Measurements from ENCODE around the gene ZKSCAN1.
A peak's percentile ranks its signal among the peaks of the same experiment; 100 is the strongest.

ZKSCAN1 gene

DNA sequence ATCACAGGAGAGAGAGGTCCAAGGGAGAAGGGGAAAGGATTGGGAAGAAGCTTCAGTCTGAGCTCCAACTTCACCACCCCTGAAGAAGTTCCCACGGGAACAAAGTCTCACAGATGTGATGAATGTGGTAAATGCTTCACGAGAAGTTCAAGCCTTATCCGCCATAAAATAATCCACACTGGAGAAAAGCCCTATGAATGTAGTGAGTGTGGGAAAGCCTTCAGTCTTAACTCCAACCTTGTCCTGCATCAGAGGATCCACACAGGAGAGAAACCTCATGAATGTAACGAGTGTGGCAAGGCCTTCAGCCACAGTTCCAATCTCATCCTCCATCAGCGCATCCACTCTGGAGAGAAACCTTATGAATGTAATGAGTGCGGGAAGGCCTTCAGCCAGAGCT is 18.1 kb downstream of the ZKSCAN1 start:
- peak overlapping the region in 1 of 5 donors; percentile 95 for H3K9ac ChIP-seq (ENCODE audit: low read length in 5 of 5)
- H3K27me3 ChIP-seq (ENCODE audit: control insufficient read depth in 5 of 5, insufficient read depth in 4 of 5, low read length in 5 of 5), result peaks cover 0 to 5% (median 0%) of the 10 kb centered on the region in 5 donors
- H3K4me1 ChIP-seq (ENCODE audit: control insufficient read depth in 5 of 5, insufficient read depth in 5 of 5, low read length in 5 of 5), result peaks cover 10 to 31% (median 19%) of the 10 kb centered on the region in 5 donors
- H3K4me3 ChIP-seq (ENCODE audit: low read depth in 1 of 5, low read length in 5 of 5), result no peak overlapping the region
- no peak overlapping the region for H3K27ac ChIP-seq (ENCODE audit: low read depth, low read length)
- peaks cover 29 to 68% (median 58%) of the 10 kb centered on the region in 5 donors for H3K36me3 ChIP-seq (ENCODE audit: control insufficient read depth in 5 of 5, insufficient read depth in 5 of 5, low read length in 5 of 5)
- H3K9me3 ChIP-seq (ENCODE audit: control insufficient read depth in 5 of 5, low read length in 5 of 5), result peaks cover 0 to 2% (median 0%) of the 10 kb centered on the region in 5 donors

DNA sequence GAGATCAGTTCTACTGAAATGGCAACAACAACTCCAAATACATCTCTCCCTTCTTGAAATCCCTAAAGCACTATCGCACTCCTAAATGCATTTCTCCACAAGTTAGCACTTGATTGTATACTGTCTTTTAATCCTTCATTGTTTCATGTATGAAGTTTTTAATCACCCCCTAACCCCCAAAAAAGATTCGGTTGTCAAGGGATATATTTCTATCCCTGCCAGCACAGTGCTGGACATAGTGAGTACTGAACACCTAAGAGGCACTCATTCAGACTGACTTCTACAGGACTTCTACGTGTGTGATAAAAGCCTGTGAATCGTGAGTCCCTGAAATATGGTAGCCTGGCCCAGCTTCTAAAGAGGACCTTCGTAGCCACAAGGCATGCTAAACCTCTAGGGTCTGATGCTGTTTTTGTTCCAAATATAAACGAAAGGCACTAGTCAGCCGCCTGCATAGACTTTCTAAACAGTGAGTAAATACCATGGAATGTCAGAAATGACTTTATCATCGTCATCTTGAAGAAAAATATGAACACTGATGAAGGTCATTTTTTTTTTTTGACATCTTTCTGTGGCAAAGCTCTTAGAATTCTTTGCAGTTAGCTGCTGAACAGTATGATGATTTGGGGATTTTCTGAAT is 19.6 kb downstream of the ZKSCAN1 start:
- Histone ChIP-seq H3K9me3 (ENCODE audit: control insufficient read depth in 5 of 5, low read length in 5 of 5) (peaks cover 0 to 2% (median 0%) of the 10 kb centered on the region in 5 donors), H3K27me3 (ENCODE audit: control insufficient read depth in 5 of 5, insufficient read depth in 4 of 5, low read length in 5 of 5) (peaks cover 0 to 5% (median 0%) of the 10 kb centered on the region in 5 donors), H3K4me1 (ENCODE audit: control insufficient read depth in 5 of 5, insufficient read depth in 5 of 5, low read length in 5 of 5) (peaks cover 10 to 32% (median 25%) of the 10 kb centered on the region in 5 donors), H3K9ac (ENCODE audit: low read length in 5 of 5) (no peak overlapping the region), H3K27ac (ENCODE audit: low read depth, low read length) (peak overlapping the region; percentile 42), H3K4me3 (ENCODE audit: low read depth in 1 of 5, low read length in 5 of 5) (no peak overlapping the region), H3K36me3 (ENCODE audit: control insufficient read depth in 5 of 5, insufficient read depth in 5 of 5, low read length in 5 of 5) (peaks cover 29 to 56% (median 51%) of the 10 kb centered on the region in 5 donors)

DNA sequence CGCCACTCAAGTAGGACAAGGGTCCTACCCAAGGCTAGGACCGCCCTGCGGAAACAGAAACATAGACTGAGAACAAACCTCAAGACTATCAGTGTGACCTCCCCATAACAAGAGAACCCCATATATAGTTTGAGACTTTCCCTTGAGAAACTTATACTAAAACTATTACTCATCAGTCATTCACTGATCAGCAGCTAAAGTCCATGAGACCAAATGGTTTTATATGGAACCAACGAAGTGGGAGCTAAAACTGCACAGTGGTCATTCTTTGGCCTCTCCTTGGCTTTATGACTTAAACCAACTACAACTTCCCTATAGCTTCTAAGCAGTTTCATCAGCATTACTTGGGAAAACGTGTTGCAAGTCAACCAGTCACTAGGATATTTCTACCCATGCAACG is 20.5 kb downstream of the ZKSCAN1 start:
- Histone ChIP-seq H3K4me3 (ENCODE audit: low read depth in 1 of 5, low read length in 5 of 5) (no peak overlapping the region), H3K4me1 (ENCODE audit: control insufficient read depth in 5 of 5, insufficient read depth in 5 of 5, low read length in 5 of 5) (peaks cover 10 to 32% (median 25%) of the 10 kb centered on the region in 5 donors), H3K9ac (ENCODE audit: low read length in 5 of 5) (no peak overlapping the region), H3K27me3 (ENCODE audit: control insufficient read depth in 5 of 5, insufficient read depth in 4 of 5, low read length in 5 of 5) (peaks cover 0 to 5% (median 0%) of the 10 kb centered on the region in 5 donors), H3K27ac (ENCODE audit: low read depth, low read length) (peak overlapping the region; percentile 39), H3K36me3 (ENCODE audit: control insufficient read depth in 5 of 5, insufficient read depth in 5 of 5, low read length in 5 of 5) (peaks cover 23 to 47% (median 42%) of the 10 kb centered on the region in 5 donors), H3K9me3 (ENCODE audit: control insufficient read depth in 5 of 5, low read length in 5 of 5) (peaks cover 0 to 2% (median 0%) of the 10 kb centered on the region in 5 donors)

DNA sequence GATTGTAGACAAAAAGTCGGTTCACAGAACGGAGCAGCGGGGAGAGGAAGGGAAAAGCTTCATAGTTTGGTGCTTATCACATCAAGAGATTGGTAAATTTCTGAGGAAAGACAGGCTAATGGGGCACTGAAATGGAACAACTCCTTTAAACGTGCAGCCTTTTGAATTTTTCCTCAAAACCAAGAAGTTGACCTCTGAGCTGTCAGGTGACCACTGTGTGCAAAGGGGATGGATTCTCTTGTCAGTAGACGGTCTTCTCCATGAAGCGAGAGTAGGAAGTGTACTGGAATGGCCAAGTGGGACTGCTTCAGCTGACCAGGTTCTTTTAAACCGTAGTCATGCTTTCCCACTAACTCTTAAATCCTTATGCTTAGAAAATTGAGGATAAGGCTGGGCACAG is 22.9 kb downstream of the ZKSCAN1 start:
- H3K9me3 ChIP-seq (ENCODE audit: control insufficient read depth in 5 of 5, low read length in 5 of 5), result peaks cover 0 to 2% (median 0%) of the 10 kb centered on the region in 5 donors
- no peak overlapping the region for H3K4me3 ChIP-seq (ENCODE audit: low read depth in 1 of 5, low read length in 5 of 5)
- peaks cover 0 to 5% (median 0%) of the 10 kb centered on the region in 5 donors for H3K27me3 ChIP-seq (ENCODE audit: control insufficient read depth in 5 of 5, insufficient read depth in 4 of 5, low read length in 5 of 5)
- no peak overlapping the region for H3K27ac ChIP-seq (ENCODE audit: low read depth, low read length)
- H3K36me3 ChIP-seq (ENCODE audit: control insufficient read depth in 5 of 5, insufficient read depth in 5 of 5, low read length in 5 of 5), result peaks cover 13 to 27% (median 24%) of the 10 kb centered on the region in 5 donors
- no peak overlapping the region for H3K9ac ChIP-seq (ENCODE audit: low read length in 5 of 5)
- H3K4me1 ChIP-seq (ENCODE audit: control insufficient read depth in 5 of 5, insufficient read depth in 5 of 5, low read length in 5 of 5), result peaks cover 10 to 32% (median 25%) of the 10 kb centered on the region in 5 donors

DNA sequence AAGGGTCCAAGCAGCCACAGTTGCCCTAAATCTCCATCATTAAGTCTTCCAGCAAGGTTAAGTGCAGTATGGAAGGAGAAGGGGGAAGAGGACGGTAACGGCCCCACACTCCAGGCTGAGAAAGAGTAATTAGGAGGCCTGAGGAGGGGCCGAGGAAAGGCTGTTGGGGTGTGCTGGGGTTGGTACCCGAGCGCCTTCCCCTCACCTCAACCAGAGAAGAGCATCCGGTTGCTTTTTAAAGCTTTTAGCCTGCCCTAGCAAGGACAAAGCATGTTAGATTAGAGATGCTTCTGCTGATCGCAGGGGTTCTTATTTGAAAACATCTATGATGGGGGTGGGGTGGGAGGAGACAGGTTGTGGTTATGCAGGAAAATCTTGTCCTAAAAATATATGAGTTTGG is 25.2 kb downstream of the ZKSCAN1 start:
- H3K9ac ChIP-seq (ENCODE audit: low read length in 5 of 5), result no peak overlapping the region
- no peak overlapping the region for H3K4me3 ChIP-seq (ENCODE audit: low read depth in 1 of 5, low read length in 5 of 5)
- H3K4me1 ChIP-seq (ENCODE audit: control insufficient read depth in 5 of 5, insufficient read depth in 5 of 5, low read length in 5 of 5), result peaks cover 5 to 20% (median 15%) of the 10 kb centered on the region in 5 donors
- peaks cover 0 to 7% (median 4%) of the 10 kb centered on the region in 5 donors for H3K36me3 ChIP-seq (ENCODE audit: control insufficient read depth in 5 of 5, insufficient read depth in 5 of 5, low read length in 5 of 5)
- no peaks in the 10 kb centered on the region for H3K9me3 ChIP-seq (ENCODE audit: control insufficient read depth in 5 of 5, low read length in 5 of 5)
- no peak overlapping the region for H3K27ac ChIP-seq (ENCODE audit: low read depth, low read length)
- H3K27me3 ChIP-seq (ENCODE audit: control insufficient read depth in 5 of 5, insufficient read depth in 4 of 5, low read length in 5 of 5), result no peaks in the 10 kb centered on the region

DNA sequence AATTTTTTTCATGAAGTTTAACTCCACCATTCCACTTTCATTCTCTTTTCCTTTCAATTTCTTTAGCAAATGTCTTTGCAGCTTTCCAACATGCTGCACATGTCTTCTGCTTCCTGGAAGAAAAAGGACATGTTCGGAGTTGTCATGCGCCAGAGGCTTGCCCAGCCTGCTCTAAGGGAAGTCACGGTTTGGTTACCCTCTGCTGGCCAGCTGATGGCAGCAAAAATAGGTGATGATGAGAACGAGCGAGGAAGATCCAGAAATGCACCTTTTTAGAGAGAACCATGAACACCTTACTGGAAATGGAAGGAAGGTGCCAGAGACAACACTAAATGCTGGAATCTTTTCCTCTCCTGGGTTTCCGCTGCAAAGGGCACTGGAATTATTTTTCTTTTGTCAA is 29.3 kb downstream of the ZKSCAN1 start:
- Histone ChIP-seq H3K27me3 (ENCODE audit: control insufficient read depth in 5 of 5, insufficient read depth in 4 of 5, low read length in 5 of 5) (no peaks in the 10 kb centered on the region), H3K4me1 (ENCODE audit: control insufficient read depth in 5 of 5, insufficient read depth in 5 of 5, low read length in 5 of 5) (peaks cover 0 to 6% (median 3%) of the 10 kb centered on the region in 5 donors), H3K36me3 (ENCODE audit: control insufficient read depth in 5 of 5, insufficient read depth in 5 of 5, low read length in 5 of 5) (no peaks in the 10 kb centered on the region), H3K27ac (ENCODE audit: low read depth, low read length) (no peak overlapping the region), H3K9ac (ENCODE audit: low read length in 5 of 5) (no peak overlapping the region), H3K9me3 (ENCODE audit: control insufficient read depth in 5 of 5, low read length in 5 of 5) (no peaks in the 10 kb centered on the region), H3K4me3 (ENCODE audit: low read depth in 1 of 5, low read length in 5 of 5) (no peak overlapping the region)

DNA sequence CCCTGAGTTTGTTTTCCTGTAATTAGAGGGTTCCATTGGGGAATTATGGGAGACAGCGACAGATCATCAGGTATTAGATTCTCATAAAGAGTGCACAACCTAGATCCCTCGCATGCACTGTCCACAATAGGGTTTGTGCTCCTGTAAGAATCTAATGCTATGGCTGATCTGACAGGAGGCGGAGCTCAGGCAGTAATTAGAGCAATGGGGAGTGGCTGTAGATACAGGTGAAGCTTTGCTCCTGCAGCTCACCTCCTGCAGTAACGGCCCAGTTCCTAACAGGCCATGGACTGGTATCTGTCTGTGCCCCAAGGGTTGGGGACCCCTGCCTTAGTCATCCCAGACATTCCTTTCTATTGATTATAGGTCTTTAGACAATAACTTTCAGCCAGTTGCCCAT is 33.3 kb downstream of the ZKSCAN1 start:
- Histone ChIP-seq H3K36me3 (ENCODE audit: control insufficient read depth in 5 of 5, insufficient read depth in 5 of 5, low read length in 5 of 5) (peaks cover 0 to 3% (median 0%) of the 10 kb centered on the region in 5 donors), H3K27ac (ENCODE audit: low read depth, low read length) (no peak overlapping the region), H3K27me3 (ENCODE audit: control insufficient read depth in 5 of 5, insufficient read depth in 4 of 5, low read length in 5 of 5) (no peaks in the 10 kb centered on the region), H3K4me3 (ENCODE audit: low read depth in 1 of 5, low read length in 5 of 5) (peak overlapping the region in 1 of 5 donors; percentile 90), H3K4me1 (ENCODE audit: control insufficient read depth in 5 of 5, insufficient read depth in 5 of 5, low read length in 5 of 5) (peaks cover 0 to 15% (median 11%) of the 10 kb centered on the region in 5 donors), H3K9ac (ENCODE audit: low read length in 5 of 5) (no peak overlapping the region), H3K9me3 (ENCODE audit: control insufficient read depth in 5 of 5, low read length in 5 of 5) (no peaks in the 10 kb centered on the region)

DNA sequence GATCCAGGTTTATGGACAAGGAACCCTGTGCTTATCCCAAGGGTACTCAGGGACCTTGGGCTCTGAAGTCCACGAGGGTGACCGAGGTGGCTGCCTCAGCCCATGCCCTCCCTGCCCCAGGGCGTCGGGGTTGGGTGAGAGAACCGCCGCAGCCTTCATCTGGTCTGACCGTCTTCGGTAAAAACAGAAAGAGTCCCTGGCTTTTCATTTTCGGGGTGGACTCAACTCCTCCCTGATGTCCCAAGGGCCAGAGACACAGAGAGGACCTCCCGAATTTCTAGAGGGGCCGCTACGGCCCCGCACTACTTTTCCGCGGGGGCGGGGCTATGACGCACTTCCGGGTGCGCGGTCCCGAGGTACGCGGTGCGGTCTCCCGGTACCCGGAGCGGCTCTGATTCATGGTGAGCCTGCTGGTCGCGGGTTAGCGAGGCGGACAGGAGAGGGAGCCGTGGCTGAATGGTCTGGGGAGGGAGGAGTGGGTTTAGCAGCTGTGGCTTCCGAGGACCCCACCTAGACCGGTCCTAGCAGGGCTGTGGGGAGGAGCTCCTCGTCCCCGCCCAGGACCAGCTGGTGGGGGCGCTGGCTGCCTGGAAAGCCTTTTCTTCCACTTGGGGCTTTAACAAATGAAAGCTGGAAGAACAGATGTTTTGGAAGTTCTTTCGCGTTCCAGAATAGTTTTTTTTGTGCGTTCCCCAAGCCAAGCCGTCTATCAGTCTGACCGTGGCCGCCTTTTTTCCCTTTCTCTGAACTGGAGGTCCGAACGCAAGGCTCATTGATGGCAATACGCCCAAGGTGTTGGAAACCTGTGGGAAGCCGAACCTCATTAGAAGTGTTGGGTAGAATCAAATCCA is 34.3 kb downstream of the ZKSCAN1 start, which contains the start of gene ZSCAN21:
ZSCAN21 (plus strand) TSS at position 334 of the 851 bp plus-strand sequence. CDS start 7,233 bp downstream, outside the sequence.
- peak within 1 kb of the TSS; percentile 89 to 99 (median 94) for H3K9ac ChIP-seq (ENCODE audit: low read length in 5 of 5)
- peak within 1 kb of the TSS; percentile 90 to 96 (median 93) for H3K4me3 ChIP-seq (ENCODE audit: low read depth in 1 of 5, low read length in 5 of 5)
- peaks cover 0 to 3% (median 0%) of the 10 kb centered on the region in 5 donors for H3K36me3 ChIP-seq (ENCODE audit: control insufficient read depth in 5 of 5, insufficient read depth in 5 of 5, low read length in 5 of 5)
- no peaks in the 10 kb centered on the region for H3K27me3 ChIP-seq (ENCODE audit: control insufficient read depth in 5 of 5, insufficient read depth in 4 of 5, low read length in 5 of 5)
- H3K9me3 ChIP-seq (ENCODE audit: control insufficient read depth in 5 of 5, low read length in 5 of 5), result no peaks in the 10 kb centered on the region
- peaks cover 0 to 15% (median 11%) of the 10 kb centered on the region in 5 donors for H3K4me1 ChIP-seq (ENCODE audit: control insufficient read depth in 5 of 5, insufficient read depth in 5 of 5, low read length in 5 of 5)
- H3K27ac ChIP-seq (ENCODE audit: low read depth, low read length), result peak within 1 kb of the TSS; percentile 97

DNA sequence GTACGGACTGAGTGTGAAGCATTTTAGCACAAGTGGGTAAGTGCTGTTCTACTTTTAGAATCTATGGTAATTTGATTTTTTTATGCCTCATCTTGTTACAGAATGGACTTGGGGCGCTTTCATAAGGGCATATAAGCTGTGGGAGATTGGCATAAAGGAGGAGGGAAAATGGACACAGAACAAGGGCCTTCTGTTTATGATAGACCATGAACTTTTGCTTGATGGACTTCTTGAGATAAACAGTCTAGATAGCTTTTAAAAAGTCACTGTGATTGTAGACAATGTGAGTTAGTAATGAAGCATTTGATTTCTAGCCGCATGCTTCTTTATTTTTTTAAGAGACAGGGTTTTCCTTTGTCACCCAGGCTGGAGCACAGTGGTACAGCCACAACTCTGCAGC is 36.2 kb downstream of the ZKSCAN1 start:
- Histone ChIP-seq H3K27me3 (ENCODE audit: control insufficient read depth in 5 of 5, insufficient read depth in 4 of 5, low read length in 5 of 5) (no peaks in the 10 kb centered on the region), H3K9ac (ENCODE audit: low read length in 5 of 5) (no peak overlapping the region), H3K36me3 (ENCODE audit: control insufficient read depth in 5 of 5, insufficient read depth in 5 of 5, low read length in 5 of 5) (peaks cover 0 to 3% (median under 1%) of the 10 kb centered on the region in 5 donors), H3K4me1 (ENCODE audit: control insufficient read depth in 5 of 5, insufficient read depth in 5 of 5, low read length in 5 of 5) (peaks cover 0 to 15% (median 11%) of the 10 kb centered on the region in 5 donors), H3K4me3 (ENCODE audit: low read depth in 1 of 5, low read length in 5 of 5) (no peak overlapping the region), H3K9me3 (ENCODE audit: control insufficient read depth in 5 of 5, low read length in 5 of 5) (no peaks in the 10 kb centered on the region), H3K27ac (ENCODE audit: low read depth, low read length) (no peak overlapping the region)
